ENCODE results near the gene SCMH1.

Gene SCMH1

DNA sequence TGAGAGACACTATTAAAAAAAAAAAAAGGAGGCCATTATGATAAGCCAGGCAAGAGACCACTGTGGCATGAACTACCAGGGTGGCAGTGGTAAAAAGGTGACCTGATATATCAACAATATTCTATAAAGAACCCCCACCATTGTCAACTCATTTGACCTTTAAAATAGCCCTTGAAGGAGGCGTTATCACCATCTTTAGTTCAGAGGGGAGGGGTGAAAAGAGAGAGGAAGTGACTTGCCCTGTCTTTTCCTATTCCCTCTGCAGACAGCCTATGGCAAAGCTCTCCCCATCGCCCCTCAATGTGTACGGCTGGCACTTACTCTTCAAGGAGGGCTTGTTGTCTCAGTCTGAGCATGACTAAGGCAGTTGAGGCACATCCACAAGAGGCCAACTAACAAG lies 208.8 kb downstream of the SCMH1 start:
- no peaks in the 10 kb centered on the region for H3K4me1 ChIP-seq (ENCODE audit: control insufficient read depth, insufficient read depth, low read length, unreplicated experiment)
- H3K4me3 ChIP-seq (ENCODE audit: low read depth, low read length), result no peak overlapping the region
- no peak overlapping the region for H2AFZ ChIP-seq (ENCODE audit: low read length, unreplicated experiment)
- no peak overlapping the region for H3K27ac ChIP-seq (ENCODE audit: low read depth, low read length)
- peaks cover 16% of the 10 kb centered on the region; the same call in 1 of the 2 replicates for H3K36me3 ChIP-seq (ENCODE audit: insufficient read depth, low read length)
- no peaks in the 10 kb centered on the region for H3K27me3 ChIP-seq (ENCODE audit: insufficient read depth, low read length)
- H3K79me2 ChIP-seq (ENCODE audit: control insufficient read depth, insufficient read depth, low read length, unreplicated experiment), result no peaks in the 10 kb centered on the region

DNA sequence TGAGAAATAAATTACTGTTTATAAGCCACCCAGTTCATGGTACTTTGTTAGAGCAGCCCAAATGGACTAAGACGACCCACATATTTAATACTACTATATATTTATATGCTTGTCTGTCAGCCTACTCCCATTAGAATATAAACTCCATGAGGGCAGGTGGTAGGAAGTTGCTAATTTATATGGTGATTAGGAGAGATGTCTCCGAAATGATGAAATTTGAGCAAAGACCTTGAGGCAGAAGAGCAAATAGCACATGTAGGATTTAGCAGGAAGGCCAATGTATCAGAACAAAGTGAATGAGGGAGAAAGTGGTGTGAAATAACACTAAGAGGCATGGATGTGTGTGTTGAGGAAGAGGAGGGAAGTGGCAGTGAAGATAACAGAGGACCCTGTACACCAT lies 210.0 kb downstream of the SCMH1 start:
- Histone ChIP-seq H2AFZ (ENCODE audit: low read length, unreplicated experiment) (no peak overlapping the region), H3K4me1 (ENCODE audit: control insufficient read depth, insufficient read depth, low read length, unreplicated experiment) (no peaks in the 10 kb centered on the region), H3K27me3 (ENCODE audit: insufficient read depth, low read length) (no peaks in the 10 kb centered on the region), H3K79me2 (ENCODE audit: control insufficient read depth, insufficient read depth, low read length, unreplicated experiment) (no peaks in the 10 kb centered on the region), H3K36me3 (ENCODE audit: insufficient read depth, low read length) (peaks cover 14% of the 10 kb centered on the region; the same call in 1 of the 2 replicates), H3K27ac (ENCODE audit: low read depth, low read length) (no peak overlapping the region), H3K4me3 (ENCODE audit: low read depth, low read length) (no peak overlapping the region)

DNA sequence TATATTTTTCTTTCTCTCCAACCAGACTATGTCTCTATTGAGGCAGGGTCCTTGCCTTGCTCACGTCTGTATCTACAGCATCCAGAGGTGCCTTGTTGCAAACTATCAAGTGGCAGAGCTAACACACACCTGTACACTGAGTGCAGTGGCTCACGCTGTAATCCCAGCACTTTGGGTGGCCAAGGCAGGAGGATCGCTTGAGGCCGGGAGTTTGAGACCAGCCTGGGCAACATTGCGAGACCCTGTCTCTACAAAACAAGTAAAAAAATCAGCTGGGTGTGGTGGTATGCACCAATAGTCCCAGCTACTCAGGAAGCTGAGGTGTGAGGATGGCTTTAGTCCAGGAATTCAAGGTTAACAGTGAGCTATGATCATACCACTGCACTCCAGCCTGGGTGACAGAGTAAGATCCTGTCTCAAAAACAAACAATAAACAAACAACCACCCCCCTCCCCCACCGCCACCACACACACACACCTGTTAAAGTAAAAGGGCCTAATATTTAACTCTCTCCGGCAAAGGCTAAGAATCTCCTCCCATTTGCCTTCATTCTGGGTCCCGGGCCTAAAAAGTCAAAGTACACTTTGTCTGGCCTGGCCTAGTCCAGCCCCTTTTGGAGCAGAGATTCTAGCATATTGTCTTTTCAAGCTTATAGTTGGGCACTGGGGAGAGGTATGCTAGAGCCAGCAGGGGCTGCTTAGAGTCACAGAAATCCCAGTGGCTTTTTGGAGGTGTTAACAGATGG lies 211.1 kb downstream of the SCMH1 start:
- H3K79me2 ChIP-seq (ENCODE audit: control insufficient read depth, insufficient read depth, low read length, unreplicated experiment), result no peaks in the 10 kb centered on the region
- H3K4me3 ChIP-seq (ENCODE audit: low read depth, low read length), result no peak overlapping the region
- no peak overlapping the region for H2AFZ ChIP-seq (ENCODE audit: low read length, unreplicated experiment)
- no peaks in the 10 kb centered on the region for H3K4me1 ChIP-seq (ENCODE audit: control insufficient read depth, insufficient read depth, low read length, unreplicated experiment)
- H3K27me3 ChIP-seq (ENCODE audit: insufficient read depth, low read length), result no peaks in the 10 kb centered on the region
- H3K27ac ChIP-seq (ENCODE audit: low read depth, low read length), result no peak overlapping the region
- H3K36me3 ChIP-seq (ENCODE audit: insufficient read depth, low read length), result peaks cover 11% of the 10 kb centered on the region; the same call in 1 of the 2 replicates

DNA sequence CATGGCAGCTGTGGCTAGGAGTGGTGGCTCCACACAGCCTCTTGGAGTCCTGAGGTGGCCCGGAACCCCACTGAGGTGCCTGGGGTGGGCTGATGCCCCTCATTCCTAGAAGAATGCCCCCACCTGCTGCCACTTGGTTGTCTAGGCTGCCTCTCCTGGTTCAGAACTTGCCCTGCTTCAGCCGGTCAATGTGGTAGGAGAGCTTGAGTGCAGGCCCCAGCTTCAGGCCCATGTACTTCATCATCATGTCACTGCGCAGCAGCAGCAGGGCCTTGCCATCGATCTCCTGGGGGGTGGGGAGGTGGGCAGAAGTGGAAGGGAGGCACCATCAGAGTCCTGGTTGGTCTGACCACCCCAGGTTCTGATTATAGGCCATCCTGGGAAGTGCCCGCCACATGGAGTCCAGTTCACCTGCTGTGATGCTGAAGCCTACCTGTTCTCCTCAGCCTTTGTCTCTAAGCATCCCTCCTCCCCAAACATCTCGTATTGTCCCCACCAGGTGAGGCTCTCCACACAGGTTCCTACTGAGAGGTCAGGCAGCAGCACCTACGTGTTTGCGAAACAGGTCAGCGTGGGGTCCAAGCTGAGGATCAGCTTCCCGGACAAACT lies 214.0 kb downstream of the SCMH1 start:
- Histone ChIP-seq H2AFZ (ENCODE audit: low read length, unreplicated experiment) (no peak overlapping the region), H3K79me2 (ENCODE audit: control insufficient read depth, insufficient read depth, low read length, unreplicated experiment) (no peaks in the 10 kb centered on the region), H3K36me3 (ENCODE audit: insufficient read depth, low read length) (peaks cover 6% of the 10 kb centered on the region; the same call in 1 of the 2 replicates), H3K4me1 (ENCODE audit: control insufficient read depth, insufficient read depth, low read length, unreplicated experiment) (peaks cover 7% of the 10 kb centered on the region), H3K27me3 (ENCODE audit: insufficient read depth, low read length) (no peaks in the 10 kb centered on the region), H3K27ac (ENCODE audit: low read depth, low read length) (no peak overlapping the region), H3K4me3 (ENCODE audit: low read depth, low read length) (no peak overlapping the region)

DNA sequence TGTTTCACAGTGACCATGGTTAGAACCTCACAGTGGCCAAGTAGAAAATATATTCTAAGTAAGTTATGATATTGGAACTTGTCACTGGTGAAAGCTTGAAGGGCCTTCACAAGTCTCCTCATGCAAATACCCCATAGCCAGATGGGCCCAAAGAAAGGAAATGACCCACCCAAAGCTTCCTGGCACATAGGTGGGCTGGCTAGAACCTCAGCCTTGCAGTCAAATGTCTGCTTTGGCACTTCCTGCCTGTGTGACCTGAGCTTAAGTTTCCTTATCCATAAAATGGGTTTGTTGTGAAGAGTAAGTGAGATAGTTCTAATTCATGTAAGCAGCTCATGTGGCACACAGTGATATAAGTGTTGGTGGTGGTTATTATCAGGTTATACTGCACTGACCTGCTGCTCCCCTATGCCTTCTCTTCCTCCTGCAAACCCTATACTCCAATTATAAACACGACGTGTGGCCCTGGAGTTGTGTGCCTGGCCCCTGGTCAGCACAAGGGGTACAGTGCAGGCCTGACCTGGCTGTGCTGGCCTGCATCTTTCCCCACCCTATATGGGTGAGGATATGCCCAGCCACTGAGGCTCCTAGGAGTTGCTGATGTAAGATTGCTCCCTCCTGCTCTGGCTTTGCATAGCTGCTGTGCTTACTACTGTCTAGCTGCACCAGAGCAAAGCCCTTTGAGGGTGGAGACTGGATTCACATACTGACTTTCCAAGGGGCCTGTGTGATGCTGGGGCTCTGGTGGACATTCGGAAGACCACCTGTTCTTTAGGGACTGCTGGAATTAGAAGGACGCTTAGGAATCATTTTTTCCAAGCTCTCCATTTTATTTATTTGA lies 215.9 kb downstream of the SCMH1 start:
- Histone ChIP-seq H3K4me3 (ENCODE audit: low read depth, low read length) (no peak overlapping the region), H3K4me1 (ENCODE audit: control insufficient read depth, insufficient read depth, low read length, unreplicated experiment) (peaks cover 7% of the 10 kb centered on the region), H3K27ac (ENCODE audit: low read depth, low read length) (no peak overlapping the region), H3K36me3 (ENCODE audit: insufficient read depth, low read length) (peaks cover 6% of the 10 kb centered on the region; the same call in 1 of the 2 replicates), H2AFZ (ENCODE audit: low read length, unreplicated experiment) (no peak overlapping the region), H3K27me3 (ENCODE audit: insufficient read depth, low read length) (no peaks in the 10 kb centered on the region), H3K79me2 (ENCODE audit: control insufficient read depth, insufficient read depth, low read length, unreplicated experiment) (no peaks in the 10 kb centered on the region)

DNA sequence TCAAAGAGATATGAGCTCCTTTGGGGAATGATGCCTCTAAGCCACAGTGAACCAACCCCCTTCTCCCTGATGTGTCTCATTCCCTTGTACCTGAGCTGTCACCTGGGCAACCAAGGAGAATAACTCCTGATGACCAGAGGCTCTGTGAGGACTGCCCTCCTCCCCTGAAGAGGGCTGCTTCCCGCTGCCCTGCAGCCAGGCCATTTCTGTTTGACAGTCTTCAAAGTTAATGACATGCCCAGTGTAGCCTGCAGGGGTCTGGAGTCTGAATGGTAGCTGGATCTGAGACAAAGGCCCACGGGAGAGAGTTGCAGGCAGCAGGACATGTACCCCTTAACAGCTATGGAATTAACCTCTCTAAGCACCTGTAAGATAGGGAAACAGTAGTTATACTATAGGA lies 217.2 kb downstream of the SCMH1 start:
- H3K27me3 ChIP-seq (ENCODE audit: insufficient read depth, low read length), result no peaks in the 10 kb centered on the region
- no peaks in the 10 kb centered on the region for H3K36me3 ChIP-seq (ENCODE audit: insufficient read depth, low read length)
- no peaks in the 10 kb centered on the region for H3K79me2 ChIP-seq (ENCODE audit: control insufficient read depth, insufficient read depth, low read length, unreplicated experiment)
- H3K4me3 ChIP-seq (ENCODE audit: low read depth, low read length), result no peak overlapping the region
- H2AFZ ChIP-seq (ENCODE audit: low read length, unreplicated experiment), result no peak overlapping the region
- H3K27ac ChIP-seq (ENCODE audit: low read depth, low read length), result no peak overlapping the region
- peaks cover 7% of the 10 kb centered on the region for H3K4me1 ChIP-seq (ENCODE audit: control insufficient read depth, insufficient read depth, low read length, unreplicated experiment)

DNA sequence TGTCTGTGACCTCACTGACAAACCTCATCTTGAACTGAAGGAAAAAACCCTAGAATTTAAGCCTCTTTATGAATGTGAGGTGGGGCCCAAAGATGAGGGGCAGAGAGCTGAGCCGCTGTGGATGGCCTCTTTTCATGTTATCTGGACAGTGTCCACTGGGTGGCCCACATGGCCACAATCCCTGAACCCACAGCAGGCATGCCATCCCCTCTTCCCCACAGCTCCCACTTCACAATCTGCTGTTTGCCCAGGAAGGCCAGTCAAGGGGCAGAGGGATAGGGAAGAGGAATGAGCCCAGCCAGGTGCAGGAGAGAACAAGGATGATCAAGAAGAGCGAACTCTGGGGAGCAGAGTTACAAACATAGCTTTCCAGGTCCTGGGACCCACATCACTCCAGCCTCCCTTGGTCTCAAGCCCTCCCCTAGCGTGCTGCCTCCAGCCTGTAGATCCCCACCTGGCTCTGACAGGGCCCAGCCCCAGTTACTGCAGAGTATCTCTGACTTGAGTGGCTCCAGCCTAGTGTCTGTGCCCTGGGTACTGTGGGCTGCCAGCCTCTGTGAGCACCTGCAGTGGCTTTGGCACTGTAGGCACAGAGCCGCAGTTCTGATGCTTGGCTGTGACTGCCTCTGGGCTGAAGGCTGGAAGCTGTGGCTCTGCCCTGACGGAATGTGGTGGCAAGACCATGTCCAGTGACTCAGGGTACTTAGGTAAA lies 218.7 kb downstream of the SCMH1 start:
- Histone ChIP-seq H3K27me3 (ENCODE audit: insufficient read depth, low read length) (no peaks in the 10 kb centered on the region), H3K79me2 (ENCODE audit: control insufficient read depth, insufficient read depth, low read length, unreplicated experiment) (no peaks in the 10 kb centered on the region), H3K4me1 (ENCODE audit: control insufficient read depth, insufficient read depth, low read length, unreplicated experiment) (peaks cover 7% of the 10 kb centered on the region), H3K36me3 (ENCODE audit: insufficient read depth, low read length) (no peaks in the 10 kb centered on the region), H2AFZ (ENCODE audit: low read length, unreplicated experiment) (no peak overlapping the region), H3K4me3 (ENCODE audit: low read depth, low read length) (no peak overlapping the region), H3K27ac (ENCODE audit: low read depth, low read length) (no peak overlapping the region)

DNA sequence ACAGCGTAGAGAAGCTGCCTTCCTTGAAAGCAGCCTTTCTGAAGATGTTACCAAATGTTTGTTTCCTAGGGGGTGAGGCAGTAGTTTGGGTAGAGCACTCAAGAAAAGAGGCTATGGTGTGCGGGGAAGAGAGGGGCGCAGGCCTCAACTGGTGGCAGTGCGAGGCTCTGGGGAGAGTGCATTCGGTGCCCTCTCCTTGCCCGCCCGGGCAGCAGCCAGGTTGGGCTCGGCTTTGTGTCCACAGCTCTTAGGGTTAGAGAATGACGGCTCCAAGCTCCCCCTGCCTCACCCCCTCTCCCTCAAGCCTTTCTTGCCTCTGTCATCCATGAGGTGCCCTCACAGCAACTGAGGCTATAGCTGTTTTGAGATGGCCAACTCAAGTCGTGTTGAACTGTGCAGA lies 219.7 kb downstream of the SCMH1 start:
- H3K4me1 ChIP-seq (ENCODE audit: control insufficient read depth, insufficient read depth, low read length, unreplicated experiment), result peaks cover 7% of the 10 kb centered on the region
- H3K27ac ChIP-seq (ENCODE audit: low read depth, low read length), result no peak overlapping the region
- no peaks in the 10 kb centered on the region for H3K36me3 ChIP-seq (ENCODE audit: insufficient read depth, low read length)
- no peak overlapping the region for H3K4me3 ChIP-seq (ENCODE audit: low read depth, low read length)
- no peaks in the 10 kb centered on the region for H3K27me3 ChIP-seq (ENCODE audit: insufficient read depth, low read length)
- no peak overlapping the region for H2AFZ ChIP-seq (ENCODE audit: low read length, unreplicated experiment)
- no peaks in the 10 kb centered on the region for H3K79me2 ChIP-seq (ENCODE audit: control insufficient read depth, insufficient read depth, low read length, unreplicated experiment)

DNA sequence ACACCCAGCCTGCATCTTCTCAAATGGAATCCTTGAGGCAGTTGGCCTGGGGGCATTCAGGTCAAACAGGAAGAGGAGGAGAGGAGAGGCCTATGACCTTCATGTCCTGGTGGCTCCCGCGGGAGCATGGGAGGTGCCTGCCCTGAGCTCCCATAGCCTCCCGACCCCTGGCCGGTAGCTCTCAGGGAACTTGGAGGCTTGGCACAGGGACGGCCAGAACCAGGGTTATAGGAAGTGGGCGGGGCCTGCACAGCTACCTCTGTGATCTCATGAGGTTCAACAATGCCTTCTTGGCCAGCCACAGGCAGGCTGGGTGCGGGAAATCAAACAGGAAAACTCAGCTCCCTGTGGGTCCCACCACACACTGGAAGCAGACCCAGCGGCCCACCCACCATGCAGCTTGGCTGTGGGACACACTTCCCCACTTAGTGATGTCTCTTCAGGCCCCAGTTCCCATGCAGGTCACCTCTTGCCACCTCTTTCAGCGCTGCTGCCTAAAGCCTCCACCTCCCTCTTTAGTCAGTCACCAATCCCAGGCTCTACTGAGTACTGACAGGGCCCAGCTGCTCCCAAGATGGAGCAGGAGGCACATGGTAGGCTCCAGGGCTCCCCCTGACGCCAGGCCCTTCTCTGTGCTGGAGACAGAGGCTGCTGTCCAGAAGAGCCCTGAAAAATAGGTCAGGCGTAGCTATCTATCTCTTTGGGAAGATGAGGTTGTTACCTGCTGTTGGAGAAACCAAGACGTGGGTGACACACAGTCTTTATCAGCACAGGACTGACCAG lies 220.4 kb downstream of the SCMH1 start, which contains the start of gene SLFNL1:
SLFNL1 (minus strand) TSS at position 200 of the 783 bp plus-strand sequence. CDS start 1,065 bp downstream, outside the sequence.
- Histone ChIP-seq H3K4me3 (ENCODE audit: low read depth, low read length) (no peak within 1 kb of the TSS), H3K36me3 (ENCODE audit: insufficient read depth, low read length) (no peaks in the 10 kb centered on the region), H2AFZ (ENCODE audit: low read length, unreplicated experiment) (no peak within 1 kb of the TSS), H3K4me1 (ENCODE audit: control insufficient read depth, insufficient read depth, low read length, unreplicated experiment) (peaks cover 7% of the 10 kb centered on the region), H3K79me2 (ENCODE audit: control insufficient read depth, insufficient read depth, low read length, unreplicated experiment) (no peaks in the 10 kb centered on the region), H3K27ac (ENCODE audit: low read depth, low read length) (no peak within 1 kb of the TSS), H3K27me3 (ENCODE audit: insufficient read depth, low read length) (no peaks in the 10 kb centered on the region)

All from ACC112 (cell line).